Measurements from ENCODE around the gene BTN2A1. TPM values are rescaled to one million over a fixed set of nuclear protein-coding genes. Genes with fewer than 3 reads are reported as not detected.

The BTN2A1 gene
- total and polyA plus RNA-seq, 9 of the 15 experiments (the other 6 are each of a cell fraction or from before 2014, with no cell fraction given) = 6.7 to 22.1 (median 16.4) TPM

GRCh38 chr6:26473758-26474438 lies 16.1 kb downstream of the BTN2A1 start (continued):
- TF ChIP-seq, protein P1, sequence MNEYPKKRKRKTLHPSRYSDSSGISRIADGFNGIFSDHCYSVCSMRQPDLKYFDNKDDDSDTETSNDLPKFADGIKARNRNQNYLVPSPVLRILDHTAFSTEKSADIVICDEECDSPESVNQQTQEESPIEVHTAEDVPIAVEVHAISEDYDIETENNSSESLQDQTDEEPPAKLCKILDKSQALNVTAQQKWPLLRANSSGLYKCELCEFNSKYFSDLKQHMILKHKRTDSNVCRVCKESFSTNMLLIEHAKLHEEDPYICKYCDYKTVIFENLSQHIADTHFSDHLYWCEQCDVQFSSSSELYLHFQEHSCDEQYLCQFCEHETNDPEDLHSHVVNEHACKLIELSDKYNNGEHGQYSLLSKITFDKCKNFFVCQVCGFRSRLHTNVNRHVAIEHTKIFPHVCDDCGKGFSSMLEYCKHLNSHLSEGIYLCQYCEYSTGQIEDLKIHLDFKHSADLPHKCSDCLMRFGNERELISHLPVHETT (CRISPR knock-in tag; conservative IDR thresholded peaks at IDR 0.05 in 1 of 2, IDR thresholded peaks at IDR 0.05 in 1 of 2) = peak in 1 of 2 experiments; percentile 46; a peak in 1 of 4 replicates
- TF ChIP-seq, protein P2, sequence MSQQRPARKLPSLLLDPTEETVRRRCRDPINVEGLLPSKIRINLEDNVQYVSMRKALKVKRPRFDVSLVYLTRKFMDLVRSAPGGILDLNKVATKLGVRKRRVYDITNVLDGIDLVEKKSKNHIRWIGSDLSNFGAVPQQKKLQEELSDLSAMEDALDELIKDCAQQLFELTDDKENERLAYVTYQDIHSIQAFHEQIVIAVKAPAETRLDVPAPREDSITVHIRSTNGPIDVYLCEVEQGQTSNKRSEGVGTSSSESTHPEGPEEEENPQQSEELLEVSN (IDR thresholded peaks at IDR 0.05; ENCODE audit: borderline replicate concordance in 1 of 2, extremely low read depth in 1 of 2, insufficient read depth in 1 of 2, insufficient read length in 1 of 2, low read depth in 1 of 2, low read length in 1 of 2, poor library complexity in 1 of 2, severe bottlenecking in 1 of 2) = peak in 1 of 2 experiments; percentile 31
- no peak for TF ChIP-seq BDP1 (IDR thresholded peaks at IDR 0.05; ENCODE audit: insufficient read depth, insufficient read length)
- no peak for TF ChIP-seq MEF2A (IDR thresholded peaks at IDR 0.05; ENCODE audit: control insufficient read depth, low read depth, low read length)
- no peak for TF ChIP-seq PRMT5 (CRISPR knock-in tag; IDR thresholded peaks at IDR 0.05)
- peak; percentile 83; the same call in 1 of the 2 replicates for TF ChIP-seq KAT7 (CRISPR knock-in tag; IDR thresholded peaks at IDR 0.05; ENCODE audit: borderline replicate concordance)
- no peak for TF ChIP-seq ZNF507 (tag; conservative IDR thresholded peaks at IDR 0.05)
- no peak for TF ChIP-seq CEBPG (CRISPR knock-in tag; IDR thresholded peaks at IDR 0.05)
- TF ChIP-seq CEBPG (tag; conservative IDR thresholded peaks at IDR 0.05 in 1 of 2, IDR thresholded peaks at IDR 0.05 in 1 of 2) = peak in 1 of 2 experiments; percentile 34; a peak in 1 of 4 replicates
- TF ChIP-seq YY1 (IDR thresholded peaks at IDR 0.05; ENCODE audit: borderline replicate concordance in 1 of 3, control insufficient read depth in 1 of 3, extremely low read depth in 1 of 3, insufficient read depth in 3 of 3, insufficient read length in 1 of 3, insufficient replicate concordance in 2 of 3, low read depth in 1 of 3, low read length in 2 of 3) = peak in 2 of 3 experiments; percentile 44 to 66
- peak; percentile 21 for TF ChIP-seq TAF9B (IDR thresholded peaks at IDR 0.05; ENCODE audit: partially characterized antibody)
- TF ChIP-seq, protein P3, sequence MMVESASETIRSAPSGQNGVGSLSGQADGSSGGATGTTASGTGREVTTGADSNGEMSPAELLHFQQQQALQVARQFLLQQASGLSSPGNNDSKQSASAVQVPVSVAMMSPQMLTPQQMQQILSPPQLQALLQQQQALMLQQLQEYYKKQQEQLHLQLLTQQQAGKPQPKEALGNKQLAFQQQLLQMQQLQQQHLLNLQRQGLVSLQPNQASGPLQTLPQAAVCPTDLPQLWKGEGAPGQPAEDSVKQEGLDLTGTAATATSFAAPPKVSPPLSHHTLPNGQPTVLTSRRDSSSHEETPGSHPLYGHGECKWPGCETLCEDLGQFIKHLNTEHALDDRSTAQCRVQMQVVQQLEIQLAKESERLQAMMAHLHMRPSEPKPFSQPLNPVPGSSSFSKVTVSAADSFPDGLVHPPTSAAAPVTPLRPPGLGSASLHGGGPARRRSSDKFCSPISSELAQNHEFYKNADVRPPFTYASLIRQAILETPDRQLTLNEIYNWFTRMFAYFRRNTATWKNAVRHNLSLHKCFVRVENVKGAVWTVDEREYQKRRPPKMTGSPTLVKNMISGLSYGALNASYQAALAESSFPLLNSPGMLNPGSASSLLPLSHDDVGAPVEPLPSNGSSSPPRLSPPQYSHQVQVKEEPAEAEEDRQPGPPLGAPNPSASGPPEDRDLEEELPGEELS (CRISPR knock-in tag; IDR thresholded peaks at IDR 0.05; ENCODE audit: borderline replicate concordance) = no peak
- TF ChIP-seq PTTG1 (tag; IDR thresholded peaks at IDR 0.05; ENCODE audit: low read depth) = no peak
- TF ChIP-seq, protein P4, sequence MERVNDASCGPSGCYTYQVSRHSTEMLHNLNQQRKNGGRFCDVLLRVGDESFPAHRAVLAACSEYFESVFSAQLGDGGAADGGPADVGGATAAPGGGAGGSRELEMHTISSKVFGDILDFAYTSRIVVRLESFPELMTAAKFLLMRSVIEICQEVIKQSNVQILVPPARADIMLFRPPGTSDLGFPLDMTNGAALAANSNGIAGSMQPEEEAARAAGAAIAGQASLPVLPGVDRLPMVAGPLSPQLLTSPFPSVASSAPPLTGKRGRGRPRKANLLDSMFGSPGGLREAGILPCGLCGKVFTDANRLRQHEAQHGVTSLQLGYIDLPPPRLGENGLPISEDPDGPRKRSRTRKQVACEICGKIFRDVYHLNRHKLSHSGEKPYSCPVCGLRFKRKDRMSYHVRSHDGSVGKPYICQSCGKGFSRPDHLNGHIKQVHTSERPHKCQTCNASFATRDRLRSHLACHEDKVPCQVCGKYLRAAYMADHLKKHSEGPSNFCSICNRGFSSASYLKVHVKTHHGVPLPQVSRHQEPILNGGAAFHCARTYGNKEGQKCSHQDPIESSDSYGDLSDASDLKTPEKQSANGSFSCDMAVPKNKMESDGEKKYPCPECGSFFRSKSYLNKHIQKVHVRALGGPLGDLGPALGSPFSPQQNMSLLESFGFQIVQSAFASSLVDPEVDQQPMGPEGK (CRISPR knock-in tag; IDR thresholded peaks at IDR 0.05; ENCODE audit: borderline replicate concordance) = no peak
- no peak for TF ChIP-seq SMARCA4 (IDR thresholded peaks at IDR 0.05)
- TF ChIP-seq POLR2G (IDR thresholded peaks at IDR 0.05; ENCODE audit: low read depth, low read length) = peak; percentile 46; the same call in 1 of the 2 replicates
- no peak for TF ChIP-seq ZNF696 (CRISPR knock-in tag; conservative IDR thresholded peaks at IDR 0.05)
- peak; percentile 85; the same call in 1 of the 2 replicates for TF ChIP-seq ZNF175 (CRISPR knock-in tag; IDR thresholded peaks at IDR 0.05; ENCODE audit: low read depth)
